ENCODE measurements around the gene TSPAN13.

GRCh38 chr7:16803881-16804673 is 50.5 kb downstream of the TSPAN13 start:
- TF ChIP-seq ZNF274 (IDR thresholded peaks at IDR 0.05; ENCODE audit: low read depth, low read length) (no peak), SUZ12 (IDR thresholded peaks at IDR 0.05; ENCODE audit: extremely low read depth, insufficient read depth, insufficient read length) (no peak), YY1 (IDR thresholded peaks at IDR 0.05; ENCODE audit: insufficient read depth, insufficient read length) (no peak)
